Measurements from ENCODE around the gene TMEM223.
"Not testable (repeated sequence)": the region's sequence is repeated elsewhere in the genome, so short reads cannot be mapped to it uniquely, and the experiment has no call there.

Gene TMEM223, protein sequence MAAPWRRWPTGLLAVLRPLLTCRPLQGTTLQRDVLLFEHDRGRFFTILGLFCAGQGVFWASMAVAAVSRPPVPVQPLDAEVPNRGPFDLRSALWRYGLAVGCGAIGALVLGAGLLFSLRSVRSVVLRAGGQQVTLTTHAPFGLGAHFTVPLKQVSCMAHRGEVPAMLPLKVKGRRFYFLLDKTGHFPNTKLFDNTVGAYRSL

DNA sequence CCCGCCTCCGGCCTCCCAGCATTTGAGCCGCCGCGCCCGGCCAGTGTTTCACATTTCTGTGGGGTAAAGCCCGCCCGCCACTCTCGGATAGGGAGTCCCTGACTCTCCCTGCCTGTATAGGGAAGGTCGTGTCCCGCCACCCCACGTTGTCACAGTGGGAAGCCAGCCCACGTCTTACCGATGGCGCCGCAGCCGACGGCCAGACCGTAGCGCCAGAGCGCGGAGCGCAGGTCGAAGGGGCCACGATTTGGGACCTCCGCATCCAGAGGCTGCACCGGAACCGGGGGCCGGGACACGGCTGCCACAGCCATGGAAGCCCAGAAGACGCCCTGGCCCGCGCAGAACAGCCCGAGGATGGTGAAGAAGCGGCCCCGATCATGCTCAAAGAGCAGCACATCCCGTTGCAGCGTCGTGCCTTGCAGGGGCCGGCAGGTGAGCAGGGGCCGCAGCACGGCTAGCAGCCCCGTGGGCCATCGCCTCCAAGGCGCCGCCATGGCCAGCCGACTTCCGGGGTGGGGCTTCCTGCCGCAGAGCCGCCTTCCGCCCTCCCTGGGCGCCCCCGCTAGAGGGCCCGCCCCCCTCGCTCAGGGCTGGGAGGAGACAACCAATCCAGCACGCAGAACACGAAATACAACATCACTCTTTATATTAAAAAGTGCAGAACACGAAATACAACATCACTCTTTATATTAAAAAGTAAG, at the start of gene TMEM223:
TSS of gene TMEM223 (minus strand) at position 506 of the 701 bp plus-strand sequence. CDS start at position 494, 12 bp downstream.
- DNase-seq (ENCODE audit: low read depth in 2 of 2) = peak; percentile 82 to 88

DNA sequence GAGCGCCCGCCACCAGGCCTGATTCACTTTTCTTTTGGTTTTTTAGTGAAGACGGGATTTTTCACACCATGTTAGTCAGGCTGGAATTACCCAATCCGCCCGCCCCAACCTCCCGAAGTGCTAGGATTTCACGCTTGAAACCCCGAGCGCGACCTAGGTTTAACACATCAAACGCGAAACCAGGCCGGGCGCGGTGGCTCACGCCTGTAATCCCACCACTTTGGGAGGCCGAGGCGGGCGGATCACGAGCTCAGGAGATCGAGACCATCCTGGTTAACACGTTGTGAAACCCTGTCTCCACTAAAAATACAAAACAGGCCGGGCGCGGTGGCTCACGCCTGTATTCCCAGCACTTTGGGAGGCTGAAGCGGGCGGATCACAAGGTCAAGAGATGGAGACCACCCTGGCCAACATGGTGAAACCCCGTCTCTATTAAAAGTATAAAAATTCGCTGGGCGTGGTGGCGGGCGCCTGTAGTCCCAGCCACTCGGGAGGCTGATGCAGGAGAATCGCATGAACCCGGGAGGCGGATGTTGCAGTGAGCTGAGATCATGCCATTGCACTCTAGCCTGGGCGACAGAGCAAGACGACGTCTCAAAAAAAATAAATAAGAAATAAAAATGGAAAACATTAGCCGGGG, 49.0 kb upstream of the TMEM223 start:
- DNase-seq (ENCODE audit: low read depth in 2 of 2) = peak; percentile 56 to 65

DNA sequence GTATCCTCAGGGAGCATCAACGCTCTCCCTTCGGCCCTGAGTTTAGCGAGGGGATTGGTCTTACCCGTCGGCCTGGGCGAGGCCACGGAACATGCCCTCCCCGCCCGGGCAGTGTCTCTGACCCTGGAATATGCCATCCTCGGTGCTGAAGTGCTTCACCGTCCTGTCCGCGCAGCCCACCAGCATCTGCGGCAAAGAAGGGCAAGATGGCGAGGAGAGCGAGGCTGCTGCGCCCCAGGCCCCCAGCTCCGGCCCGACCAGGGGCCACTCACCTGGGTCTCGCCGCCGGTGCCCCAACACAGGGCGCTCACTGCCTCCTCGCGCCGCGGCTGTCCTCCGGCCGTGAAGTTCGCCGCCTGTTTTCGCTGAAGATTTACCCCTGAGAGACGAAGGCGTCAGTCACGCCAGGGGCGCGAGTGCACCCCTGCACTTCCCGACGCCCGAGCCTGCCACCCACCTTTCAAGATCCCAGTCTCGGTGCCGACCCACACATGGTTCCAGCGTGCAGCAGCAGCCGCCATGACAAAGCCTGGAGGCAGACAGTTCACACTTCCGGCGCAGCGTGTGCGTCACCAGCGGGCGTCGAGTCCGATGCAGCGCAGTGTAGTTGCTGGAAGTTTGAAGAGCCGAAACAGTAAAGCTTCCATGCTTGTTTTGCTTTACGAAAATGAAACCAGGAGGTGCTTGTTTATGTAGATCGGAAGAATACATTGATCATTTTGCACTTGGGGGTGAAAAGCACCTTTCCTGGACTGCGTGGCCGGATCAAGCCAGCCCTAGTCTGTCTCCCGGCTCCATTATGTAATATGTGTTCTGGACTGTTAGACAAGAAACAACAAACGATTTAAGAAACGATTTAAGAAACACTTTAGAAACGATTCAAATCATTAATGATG, 47.5 kb upstream of the TMEM223 start, which contains the start of gene WDR74:
TSS of gene WDR74 (minus strand) at position 541 of the 896 bp plus-strand sequence. CDS start at position 521, 20 bp downstream.
- peak; percentile 80 to 82 for DNase-seq (ENCODE audit: low read depth in 2 of 2)

DNA sequence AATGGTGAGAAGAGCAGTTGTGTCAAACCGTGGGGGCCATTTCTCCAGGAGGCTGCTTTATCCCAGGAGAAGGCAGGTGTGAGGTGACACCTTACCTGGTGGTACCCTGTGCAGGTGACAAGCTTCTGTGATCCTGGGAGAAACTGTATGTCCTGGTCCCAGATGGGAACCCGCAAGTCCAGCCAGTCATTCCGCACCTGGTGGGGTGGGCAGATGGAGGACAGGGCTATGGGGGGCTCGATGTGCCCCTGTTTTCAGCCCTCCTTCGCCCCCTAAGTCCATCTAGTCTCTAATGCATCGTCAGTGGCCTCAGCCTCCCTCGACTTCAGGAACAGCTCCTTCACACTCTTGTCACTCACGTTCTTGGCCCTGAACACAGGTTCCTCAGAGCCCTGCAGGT, 43.5 kb upstream of the TMEM223 start:
- no peak for DNase-seq (ENCODE audit: low read depth in 2 of 2)

DNA sequence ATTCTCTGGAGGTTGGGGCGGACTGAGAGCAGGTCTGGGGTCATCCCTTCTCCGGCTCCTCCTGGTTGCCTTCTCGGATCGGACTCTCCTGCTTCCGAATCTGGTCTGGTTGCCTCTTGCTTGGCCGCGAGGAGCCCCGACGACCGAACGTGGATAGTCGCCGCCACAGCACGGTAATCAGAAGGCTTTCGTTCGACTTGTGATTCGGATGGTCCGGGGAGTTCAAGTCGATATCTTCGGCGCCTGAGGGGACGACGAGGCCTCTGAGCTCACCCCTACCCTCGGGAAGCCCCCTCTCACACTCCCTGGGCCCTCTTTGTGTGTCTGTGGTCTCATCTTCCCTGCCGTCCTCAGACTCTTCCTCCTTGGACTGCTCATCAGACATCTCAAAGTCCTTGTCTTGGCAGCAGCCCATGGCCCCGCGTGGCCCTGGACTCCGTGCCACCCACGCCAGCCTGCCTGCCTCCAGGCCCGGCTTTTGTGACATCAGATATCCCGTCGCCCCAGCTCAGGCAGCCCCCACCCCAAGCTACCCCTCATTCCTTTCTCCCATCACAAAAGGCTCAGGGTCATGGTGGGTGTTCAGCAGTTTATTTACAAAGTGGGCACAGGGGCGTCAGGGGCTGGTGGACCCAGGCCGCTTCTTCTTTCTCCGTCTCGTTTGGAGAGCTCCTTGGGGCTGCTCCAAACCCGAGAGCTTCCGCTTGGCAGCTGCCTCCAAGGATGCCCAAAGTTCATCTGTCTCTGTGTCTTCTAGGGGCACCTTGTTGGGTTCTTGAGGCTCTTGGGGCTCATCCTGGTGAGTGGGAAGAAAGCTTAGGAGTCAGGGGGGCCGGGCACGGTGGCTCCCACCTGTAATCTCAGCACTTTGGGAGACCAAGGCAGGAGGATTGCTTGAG, 40.8 kb upstream of the TMEM223 start, which contains the start of gene TEX54:
TSS of gene TEX54 (minus strand) at position 506 of the 899 bp plus-strand sequence.
- DNase-seq (ENCODE audit: low read depth in 2 of 2) = no peak

DNA sequence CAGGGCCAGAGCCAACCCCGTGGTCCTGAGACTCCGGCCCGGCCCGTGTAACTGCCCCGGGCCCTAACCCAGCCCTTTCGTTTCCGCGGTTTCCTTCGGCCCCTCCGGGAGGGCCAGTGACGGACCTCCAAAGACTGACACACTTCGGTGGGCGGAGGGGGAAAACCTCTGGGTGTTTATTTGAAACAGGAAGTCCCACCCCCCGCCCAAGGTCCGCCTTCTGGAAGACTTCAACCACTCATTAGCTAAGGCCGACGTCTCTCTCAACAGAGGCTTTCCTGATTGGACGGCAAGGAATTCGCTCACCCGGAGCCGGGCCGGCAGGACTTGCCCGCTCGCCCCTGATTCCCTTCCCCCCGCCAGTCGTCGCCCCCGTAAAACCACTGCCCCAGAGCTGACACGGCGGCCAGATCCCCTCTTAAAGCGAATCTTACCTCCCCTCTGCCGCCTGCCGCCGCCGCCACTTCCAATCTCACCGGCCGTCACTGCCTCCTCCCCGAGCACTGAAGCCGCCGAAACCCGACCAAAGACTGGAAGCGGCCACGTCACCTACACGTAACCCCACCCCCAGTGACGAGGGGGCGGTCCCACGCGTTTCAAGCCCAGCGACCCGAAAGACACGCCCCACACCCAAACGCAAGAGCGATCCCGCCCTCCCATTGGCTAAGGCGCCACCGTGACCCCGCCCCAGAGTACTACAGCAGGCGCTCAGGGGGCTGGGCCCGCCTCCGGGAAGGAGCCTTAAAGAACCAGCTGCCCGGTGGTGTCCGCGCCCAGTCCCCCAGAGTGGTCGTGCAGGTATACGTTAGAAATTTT, 39.9 kb upstream of the TMEM223 start, which contains the start of gene STX5:
TSS of gene STX5 (minus strand) at position 532 of the 816 bp plus-strand sequence. CDS start 808 bp downstream, outside the sequence.
- peak; percentile 99 to 100 for DNase-seq (ENCODE audit: low read depth in 2 of 2)

DNA sequence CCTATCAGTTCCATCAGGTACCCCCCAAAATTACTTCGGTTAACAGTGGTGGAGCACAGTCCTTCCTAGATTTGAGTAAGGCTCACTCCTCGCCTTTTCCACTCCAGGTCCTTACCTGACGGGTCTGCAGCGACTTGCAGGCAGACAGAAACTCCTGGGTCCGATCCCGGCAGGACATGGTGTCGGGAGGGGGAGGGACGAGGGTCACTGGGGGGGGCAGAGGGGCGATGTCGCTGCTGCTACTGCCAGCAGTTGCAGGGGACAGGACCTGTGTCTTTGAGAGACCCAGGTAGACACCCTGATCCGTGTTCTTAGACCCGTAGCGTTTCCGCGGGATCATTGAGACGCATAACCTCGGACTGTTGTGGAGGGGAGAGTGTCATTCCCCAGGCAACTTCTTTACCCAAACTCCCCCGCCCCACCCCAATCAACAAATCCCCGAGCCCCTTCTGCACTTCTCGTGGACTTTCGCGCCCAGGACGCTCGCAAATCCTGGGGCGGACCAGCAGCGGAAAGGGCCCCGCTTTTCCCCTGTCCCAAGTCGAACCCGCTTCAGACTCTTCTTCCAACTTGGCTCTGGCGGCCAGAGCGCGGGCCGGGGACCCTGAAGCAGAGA, 39.2 kb upstream of the TMEM223 start:
- no peak for DNase-seq (ENCODE audit: low read depth in 2 of 2)

DNA sequence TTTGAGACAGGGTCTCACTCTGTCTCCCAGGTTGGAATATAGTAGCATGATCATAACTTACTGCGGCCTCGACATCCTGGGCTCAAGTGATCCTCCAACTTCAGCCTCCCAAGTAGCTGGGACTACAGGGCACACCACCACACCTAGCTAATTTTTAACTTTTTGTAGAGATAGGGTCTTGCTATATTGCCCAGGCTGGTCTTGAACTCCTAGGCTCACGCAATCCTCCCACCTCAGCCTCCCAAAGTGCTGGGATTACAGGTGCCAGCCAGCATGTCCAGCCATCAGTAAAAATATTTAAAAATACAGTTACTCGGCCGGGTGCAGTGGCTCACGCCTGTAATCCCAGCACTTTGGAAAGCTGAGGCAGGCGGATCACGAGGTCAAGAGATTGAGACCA, 36.3 kb upstream of the TMEM223 start:
- not testable (repeated sequence) for DNase-seq (ENCODE audit: low read depth in 2 of 2)

DNA sequence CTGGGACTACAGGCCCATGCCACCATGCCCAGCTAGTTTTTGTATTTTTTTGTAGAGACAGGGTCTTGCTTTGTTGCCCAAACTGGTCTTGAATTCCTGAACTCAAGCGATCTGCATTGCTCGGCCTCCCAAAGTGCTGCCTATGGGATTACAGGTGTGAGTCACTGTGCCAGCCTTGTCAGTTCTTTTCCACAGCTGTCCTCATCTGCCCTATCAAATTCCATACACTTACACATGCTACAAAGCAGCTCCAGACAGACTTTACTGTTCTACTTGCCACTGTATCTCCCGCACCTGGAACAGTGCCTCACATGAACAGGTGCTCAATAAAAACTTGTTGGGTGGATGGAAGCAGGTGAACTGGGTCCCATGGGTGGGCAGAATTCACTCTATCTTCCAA, 31.9 kb upstream of the TMEM223 start:
- no peak for DNase-seq (ENCODE audit: low read depth in 2 of 2)

DNA sequence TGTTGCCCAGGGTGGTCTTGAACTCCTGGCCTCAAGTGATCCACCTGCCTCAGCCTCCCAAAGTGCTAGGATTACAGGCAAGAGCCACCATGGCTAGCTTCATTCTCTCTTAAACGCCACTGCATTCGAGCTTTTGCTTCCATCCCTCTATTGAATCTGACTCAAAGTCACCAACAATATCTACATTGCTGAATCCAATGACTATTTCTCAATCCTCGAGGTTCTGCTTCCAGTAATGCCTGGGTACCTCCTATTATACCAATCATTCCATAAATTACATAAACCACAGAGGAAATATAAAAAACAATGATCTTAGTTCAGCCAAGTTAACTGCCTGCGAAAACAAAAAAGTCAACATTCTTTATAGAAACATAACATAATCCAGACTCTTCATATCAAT, 25.3 kb upstream of the TMEM223 start:
- DNase-seq (ENCODE audit: low read depth in 2 of 2) = no peak

DNA sequence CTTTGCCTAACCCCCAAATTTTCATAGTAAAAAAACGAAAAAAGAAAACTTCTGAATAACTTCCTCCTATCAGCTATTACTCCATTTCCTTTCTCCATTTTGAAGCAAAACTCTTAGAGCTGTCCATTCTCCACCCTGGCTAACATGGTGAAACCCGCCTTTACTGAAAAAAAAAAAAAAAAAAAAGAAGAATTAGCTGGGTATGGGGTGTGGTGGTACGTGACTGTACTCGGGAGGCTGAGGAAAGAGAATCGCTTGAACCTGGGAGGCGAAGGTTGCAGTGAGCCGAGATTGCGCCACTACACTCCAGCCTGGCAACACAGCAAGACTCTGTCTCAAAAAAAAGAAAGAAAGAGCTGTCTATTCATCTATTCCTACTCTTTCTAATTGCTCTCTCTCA, 24.8 kb upstream of the TMEM223 start:
- DNase-seq (ENCODE audit: low read depth in 2 of 2) = no peak

DNA sequence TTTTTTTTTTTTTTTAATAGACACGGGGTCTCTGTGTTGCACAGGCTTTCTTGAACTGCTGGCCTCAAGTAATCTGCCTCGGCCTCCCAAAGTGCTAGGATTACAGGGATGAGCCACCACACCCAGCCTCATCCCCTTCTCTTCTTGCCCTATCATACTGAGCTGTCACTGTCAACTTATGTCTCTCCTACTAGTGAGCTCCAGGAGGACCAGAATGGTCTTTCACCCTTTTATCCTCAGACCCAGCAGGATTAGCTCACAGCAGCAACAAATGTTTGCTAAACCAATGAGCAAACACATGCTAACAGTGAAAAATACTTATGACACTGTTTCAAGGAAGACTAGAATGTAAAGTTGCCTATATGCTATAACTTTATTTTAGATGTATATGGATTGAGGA, 19.9 kb upstream of the TMEM223 start:
- no peak for DNase-seq (ENCODE audit: low read depth in 2 of 2)

DNA sequence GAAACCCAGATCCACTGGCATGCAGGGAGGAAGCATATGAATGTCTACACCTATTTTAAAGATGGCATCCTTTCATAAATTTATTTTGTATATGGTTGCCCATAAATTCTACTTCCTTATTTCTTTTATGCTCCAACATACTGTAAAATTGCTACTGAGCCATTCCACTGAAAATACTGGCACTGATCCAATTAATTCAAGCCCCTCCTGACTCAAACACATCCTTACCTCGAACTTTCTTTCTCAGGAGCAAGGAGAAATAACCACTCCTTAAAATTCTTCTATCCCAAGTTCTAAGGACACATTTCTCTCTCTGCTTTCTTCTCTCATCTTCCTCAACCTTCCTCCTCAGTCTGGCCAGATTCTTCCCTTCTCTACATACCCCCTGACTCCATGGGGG, 18.9 kb upstream of the TMEM223 start:
- no peak for DNase-seq (ENCODE audit: low read depth in 2 of 2)

DNA sequence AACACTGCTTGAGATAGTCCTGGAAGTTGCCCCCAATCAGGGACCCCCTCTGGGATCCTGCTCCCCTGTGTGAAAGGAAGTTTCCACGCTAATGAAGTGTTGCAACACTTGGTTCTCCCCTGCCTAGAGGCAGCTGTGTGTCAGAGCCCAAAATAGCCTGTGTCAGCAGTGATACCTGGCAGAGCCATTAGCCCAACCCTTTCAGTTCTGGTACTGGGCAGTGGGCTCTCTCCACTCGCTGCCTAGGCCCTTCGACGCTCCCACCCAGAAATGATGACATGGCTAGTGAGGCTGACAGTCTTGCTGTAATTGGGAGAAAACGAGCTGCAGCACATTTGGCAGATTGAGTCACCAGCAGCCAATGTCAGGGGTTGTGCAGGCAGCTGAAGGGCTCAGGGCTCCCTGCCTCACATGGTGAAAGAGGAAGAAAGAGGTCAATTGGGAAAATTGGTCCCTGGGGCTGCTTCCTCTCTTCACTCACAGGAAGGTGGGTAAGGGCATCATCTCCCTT, 14.9 kb upstream of the TMEM223 start:
- DNase-seq (ENCODE audit: low read depth in 2 of 2) = no peak

DNA sequence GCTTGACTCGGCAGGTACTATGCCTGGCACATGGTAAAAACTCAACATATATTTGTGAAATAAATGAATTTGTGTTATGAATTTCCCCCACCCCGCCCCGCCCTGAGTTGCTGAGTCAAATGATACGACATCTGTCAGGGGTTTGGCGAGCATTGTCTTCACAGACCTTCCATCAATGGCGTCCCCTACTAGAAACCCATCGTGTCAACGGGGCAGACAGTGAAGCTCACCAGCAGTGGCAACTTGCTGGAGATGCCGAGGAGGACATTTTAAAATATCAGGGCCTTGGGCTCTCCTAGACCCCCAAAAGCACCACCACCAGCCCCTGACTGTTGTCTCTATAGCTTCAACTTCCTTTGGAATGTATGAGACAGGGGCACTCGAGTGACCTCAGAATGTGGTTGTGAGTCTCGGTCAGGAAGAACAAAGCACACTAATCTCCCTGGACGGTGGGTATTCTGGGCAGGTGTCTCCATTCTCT, 14.2 kb upstream of the TMEM223 start:
- peak in 1 of 2 donors; percentile 15 for DNase-seq (ENCODE audit: low read depth in 2 of 2)

DNA sequence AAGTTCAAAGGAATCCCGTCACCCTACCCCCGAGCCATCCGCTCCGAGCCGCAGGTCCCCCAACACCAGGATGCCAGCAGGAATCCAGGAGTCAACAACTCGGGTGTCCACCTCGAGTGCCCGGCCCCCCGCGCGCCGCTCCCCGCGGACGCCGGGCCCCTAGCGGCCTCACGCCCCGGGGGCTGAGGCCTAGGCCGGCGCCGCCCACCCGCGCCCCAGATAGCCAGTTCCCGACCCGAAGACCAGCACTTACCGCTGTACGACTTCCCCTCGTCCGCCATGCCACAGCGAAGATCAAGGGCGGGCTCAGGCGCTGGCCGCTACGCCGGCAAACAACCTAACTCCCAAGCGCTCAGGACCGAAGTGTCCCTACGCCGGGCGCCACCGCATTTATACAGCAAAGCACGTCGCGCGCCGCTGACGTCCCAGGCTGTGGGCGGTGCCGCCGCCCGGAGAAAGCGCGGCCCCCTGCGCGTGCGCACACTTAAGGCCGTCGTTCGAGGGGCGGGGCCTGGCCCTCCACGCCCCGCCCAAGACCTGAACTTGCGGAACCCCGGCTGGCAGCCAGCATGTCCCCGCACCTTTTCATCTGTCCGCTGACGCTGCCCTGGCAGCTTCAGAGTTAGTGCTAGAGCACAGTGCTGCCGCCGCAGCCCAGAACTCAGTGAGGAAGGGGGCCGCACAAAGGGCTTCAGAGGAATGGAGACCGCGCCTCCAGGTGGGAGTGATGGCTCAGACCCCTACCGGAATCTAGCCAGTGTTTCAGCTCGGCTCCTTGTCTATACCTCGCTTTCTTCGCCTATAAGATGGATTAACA, 13.5 kb upstream of the TMEM223 start, which contains the start of gene NXF1:
TSS of gene NXF1 (minus strand) at position 365 of the 817 bp plus-strand sequence. CDS start at position 281, 84 bp downstream.
- DNase-seq (ENCODE audit: low read depth in 2 of 2) = peak; percentile 95

DNA sequence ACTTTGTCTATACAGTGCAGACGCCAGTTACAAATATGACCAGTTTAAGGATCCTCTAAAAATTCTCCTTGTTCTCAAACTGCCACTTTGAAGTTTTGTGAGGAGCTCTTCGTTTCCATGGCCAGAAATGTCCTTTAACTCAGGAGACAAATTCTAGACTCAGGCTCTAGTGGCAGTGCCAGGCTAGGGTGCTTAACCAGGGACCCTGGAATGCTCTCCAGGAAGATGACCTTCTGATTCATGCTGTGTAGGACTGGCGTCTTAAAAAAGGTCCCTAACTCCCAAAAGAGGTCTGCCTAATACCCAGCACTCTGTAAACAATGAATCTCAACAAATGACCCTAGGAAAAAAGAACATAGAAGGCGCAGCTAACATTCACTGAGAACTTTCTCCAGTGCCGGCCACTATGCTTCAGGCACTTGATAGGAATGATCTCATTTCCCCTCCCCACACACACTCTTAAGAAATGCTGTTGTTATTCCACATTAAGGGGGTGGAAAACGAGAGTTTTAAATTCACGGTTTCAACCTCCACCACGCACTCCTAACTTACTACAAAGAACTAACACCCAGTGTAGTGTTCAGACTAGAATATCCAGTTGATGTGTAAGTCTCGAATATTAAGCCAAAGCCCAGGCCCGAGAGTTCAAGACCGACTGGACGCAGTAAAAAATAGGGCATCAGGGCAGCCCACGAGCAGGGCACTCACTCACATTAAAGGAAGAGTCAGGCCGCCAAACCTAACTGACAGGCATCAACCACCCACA, 12.7 kb upstream of the TMEM223 start:
- DNase-seq (ENCODE audit: low read depth in 2 of 2) = peak in 1 of 2 donors; percentile 11

All from stimulated activated CD4-positive, alpha-beta T cell treated with anti-CD3 and anti-CD28 coated beads, Interleukin-1b, Interleukin-23, amount 100 ng/mL, for 4 hours (primary cell).